H4 (cell line): ENCODE results near the gene ANAPC16. TPM values are rescaled to one million over a fixed set of nuclear protein-coding genes. Genes with fewer than 3 reads are reported as not detected.
"Not testable (repeated sequence)": the region's sequence is repeated elsewhere in the genome, so short reads cannot be mapped to it uniquely, and the experiment has no call there.

Experiments
- DNase-seq: peaks from one replicate; pipeline ENCODE4 v3.0.0-alpha.2; 2015; ENCODE audit warnings: low spot score
- total RNA-seq: library from RNA; depleted of rRNA; stranded (reverse); fragments of >200 nt; shearing (Covaris generic); gene quantifications from 2 replicates; pipeline ENCODE4 v1.2.3, GENCODE V29; 2014

ANAPC16 gene
- total RNA-seq, 1 experiment from 2014 or later, result 98.5 TPM

GRCh38 chr10:72261784-72262404, 46.1 kb downstream of the ANAPC16 start:
- no peak for DNase-seq

GRCh38 chr10:72263613-72264241, 47.9 kb downstream of the ANAPC16 start:
- DNase-seq, result peak; percentile 74

GRCh38 chr10:72264536-72264935, 48.7 kb downstream of the ANAPC16 start:
- no peak for DNase-seq

- no peak for DNase-seq
Measured at GRCh38 chr10:72265508-72265907, 49.7 kb downstream of the ANAPC16 start.

- DNase-seq, result no peak
Measured at GRCh38 chr10:72265990-72266865, 50.4 kb downstream of the ANAPC16 start.

GRCh38 chr10:72267381-72267780, 51.6 kb downstream of the ANAPC16 start:
- DNase-seq, result no peak

GRCh38 chr10:72267819-72268399, 52.1 kb downstream of the ANAPC16 start:
- DNase-seq, result no peak

GRCh38 chr10:72268475-72269200, 52.8 kb downstream of the ANAPC16 start:
- not testable (repeated sequence) for DNase-seq

- no peak for DNase-seq
Measured at GRCh38 chr10:72270607-72271281, 54.9 kb downstream of the ANAPC16 start.

- peak; percentile 93 for DNase-seq
Measured at GRCh38 chr10:72272689-72273409, 57.0 kb downstream of the ANAPC16 start.

- DNase-seq, result peak; percentile 99
Measured at GRCh38 chr10:72273410-72274212, 57.8 kb downstream of the ANAPC16 start, which contains the start of gene DDIT4. DDIT4 (plus strand) TSS chr10:72273924; CDS start chr10:72274217, 293 bp downstream.

- no peak for DNase-seq
Measured at GRCh38 chr10:72274213-72274729, 58.5 kb downstream of the ANAPC16 start.

GRCh38 chr10:72274730-72275350, 59.0 kb downstream of the ANAPC16 start:
- peak; percentile 62 for DNase-seq

- DNase-seq, result no peak
Measured at GRCh38 chr10:72275351-72276012, 59.7 kb downstream of the ANAPC16 start.

GRCh38 chr10:72276013-72276387, 60.2 kb downstream of the ANAPC16 start:
- DNase-seq, result peak; percentile 36

- peak; percentile 75 for DNase-seq
Measured at GRCh38 chr10:72276421-72277339, 60.9 kb downstream of the ANAPC16 start.
